AG09309 (cell line): ENCODE measurements around the gene GSDMA.

Experiments
- DNase-seq: peaks from one replicate; pipeline ENCODE4 v3.0.0-alpha.2; 2010; ENCODE audit warnings: low read depth
- H3K4me3 ChIP-seq: 2 replicates; pipeline ENCODE4 v1.5.1; 2011; ENCODE audit warnings: mild to moderate bottlenecking, low read depth, low read length, moderate library complexity; ENCODE audit not compliant: control insufficient read depth
- CTCF ChIP-seq: IDR thresholded peaks from 2 replicates; pipeline ENCODE4 v1.5.1; 2011; ENCODE audit warnings: mild to moderate bottlenecking, low read depth, low read length, inconsistent platforms; ENCODE audit not compliant: insufficient read depth, control insufficient read depth; ENCODE audit errors: missing control alignments

Gene GSDMA

GRCh38 chr17:39926135-39926587, 36.6 kb upstream of the GSDMA start:
- DNase-seq = no peak
- peak overlapping the region; percentile 86 for H3K4me3 ChIP-seq
- no peak for TF ChIP-seq CTCF

GRCh38 chr17:39926588-39927100, 36.2 kb upstream of the GSDMA start:
- DNase-seq = no peak
- H3K4me3 ChIP-seq = peak overlapping the region; percentile 86
- peak; percentile 1 for TF ChIP-seq CTCF

GRCh38 chr17:39927101-39927928, 35.5 kb upstream of the GSDMA start, which contains the start of the genes LRRC3C and ORMDL3:
LRRC3C (plus strand) TSS chr17:39927732; CDS start chr17:39941524, 13,792 bp downstream.
ORMDL3 (minus strand) TSS chr17:39927601; CDS start chr17:39924203, 3,398 bp downstream.
- H3K4me3 ChIP-seq = peak within 1 kb of the TSS; percentile 86
- no peak for TF ChIP-seq CTCF
- DNase-seq = peak; percentile 63

GRCh38 chr17:39927929-39928857, 34.6 kb upstream of the GSDMA start:
- H3K4me3 ChIP-seq = peak overlapping the region; percentile 36
- TF ChIP-seq CTCF = no peak
- no peak for DNase-seq

- DNase-seq = peak; percentile 89
- TF ChIP-seq CTCF = no peak
- no peak overlapping the region for H3K4me3 ChIP-seq
Observed at GRCh38 chr17:39928858-39929645, 33.8 kb upstream of the GSDMA start.
